Right lobe of liver (tissue), 6 donors: Measurements from ENCODE around the gene CST3. TPM values are rescaled to one million over a fixed set of nuclear protein-coding genes. Genes with fewer than 3 reads are reported as not detected.

Experiments used
- ATAC-seq, 4 donors: fragments of 200-7000 bp; cut with Tn5 transposase; one replicate each; pipeline ENCODE4 v1.9.1; 2020; ENCODE audit warnings: mild to moderate bottlenecking in 4 of 4, moderate library complexity in 4 of 4
- DNase-seq, 3 donors: peaks; one replicate each; pipeline ENCODE4 v3.0.0-alpha.2; 2020
- H3K27ac ChIP-seq, 3 donors: fragments of 200-600 bp; one replicate each; pipeline ENCODE4 v1.8.0; 2022
- H3K27me3 ChIP-seq, 2 donors: fragments of 200-600 bp; one replicate each; pipeline ENCODE4 v1.8.0; 2022
- H3K36me3 ChIP-seq, 4 donors: fragments of 200-600 bp; sonication (generic) in 1 of 4; one replicate each; pipeline versions ENCODE4 v1.5.1 to v1.8.0; 2017 to 2022; ENCODE audit warnings: control low read depth in 1 of 4
- H3K4me1 ChIP-seq, 4 donors: fragments of 200-600 bp; sonication (generic) in 1 of 4; one replicate each; pipeline versions ENCODE4 v1.5.1 to v1.8.0; 2017 to 2022; ENCODE audit warnings: control low read depth in 1 of 4
- H3K4me3 ChIP-seq, 3 donors: fragments of 200-600 bp; one replicate each; pipeline ENCODE4 v1.8.0; 2022
- H3K9me3 ChIP-seq, 4 donors: fragments of 200-600 bp; sonication (generic) in 1 of 4; one replicate each; pipeline versions ENCODE4 v1.5.1 to v1.8.0; 2017 to 2022; ENCODE audit warnings: control low read depth in 1 of 4
- POLR2A ChIP-seq: fragments of 450-650 bp; IDR thresholded peaks from one replicate; pipeline ENCODE4 v1.6.1; 2017; ENCODE audit warnings: antibody characterized with exemption, mild to moderate bottlenecking
- WGBS: methylation state at CpG from one replicate; pipeline ENCODE4 v1.1.6; 2018; ENCODE audit warnings: low coverage, low lambda C conversion rate; ENCODE audit not compliant: insufficient coverage; ENCODE audit errors: missing lambda C conversion rate; 5-methylcytosine and 5-hydroxymethylcytosine counted together
- intact Hi-C, 2 donors: fragments of 100-400 bp; cut with DNase I; formaldehyde crosslinking; loops; one replicate each; pipeline versions ENCODE4 v1.11.2 to v1.14.1; 2022
- total RNA-seq, 6 experiments: library from RNA; depleted of rRNA in 2 of 6; stranded (reverse); fragments of >200 nt in 2 of 6; fragmentation: NEBNext Ultra II Directional in 3 of 6; extraction: Animal tissue kit (Norgen Biotek cat#: 25700) in 3 of 6; gene quantifications; one replicate each; pipeline versions ENCODE4 v1.1.0 to v1.2.4, GENCODE V29; 2016 to 2023
- TF ChIP-seq, protein P1 (sequence below), 4 donors: fragments of 200-600 bp in 3 of 4; fragments of 450-650 bp in 1 of 4; IDR thresholded peaks; one replicate each; pipeline versions ENCODE4 v1.5.1 to v1.8.0; 2016 to 2022; ENCODE audit warnings: antibody characterized with exemption in 4 of 4, mild to moderate bottlenecking in 2 of 4
- donor health status: DM: no; HTN: yes; CAD: no.
- donor health status: DM: no; HTN: no; CAD: no.
- donor health status: DM: no; HTN: no; CAD: no.
- donor health status: DM: no; HTN: yes; CAD: no.
- donor health status: DM: no; HTN: yes; CAD: no.

The CST3 gene
- total RNA-seq, 6 experiments from 2014 or later, result 504 to 1,394 (median 638) TPM

DNA sequence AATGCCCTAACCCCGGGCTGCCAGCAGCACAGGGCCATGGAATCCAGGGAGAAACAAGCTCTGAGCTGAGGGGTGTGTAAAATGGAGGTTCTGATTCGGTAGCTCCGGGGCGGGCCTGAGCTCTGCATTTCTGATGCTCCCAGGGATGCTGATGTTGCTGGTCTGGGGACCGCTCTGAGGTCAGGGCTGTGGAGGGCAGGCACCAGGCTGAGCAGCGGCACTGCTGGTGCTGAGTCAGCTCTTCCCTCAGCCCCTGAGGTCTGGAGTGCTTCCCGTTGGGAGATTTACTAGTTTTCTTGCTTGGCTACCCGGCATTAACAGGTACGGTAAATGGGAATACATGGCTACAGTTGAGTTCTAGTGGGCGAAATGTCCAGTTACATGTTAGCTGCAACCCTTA is 18.6 kb upstream of the CST3 start:
- intact Hi-C loops, result no loop called here

DNA sequence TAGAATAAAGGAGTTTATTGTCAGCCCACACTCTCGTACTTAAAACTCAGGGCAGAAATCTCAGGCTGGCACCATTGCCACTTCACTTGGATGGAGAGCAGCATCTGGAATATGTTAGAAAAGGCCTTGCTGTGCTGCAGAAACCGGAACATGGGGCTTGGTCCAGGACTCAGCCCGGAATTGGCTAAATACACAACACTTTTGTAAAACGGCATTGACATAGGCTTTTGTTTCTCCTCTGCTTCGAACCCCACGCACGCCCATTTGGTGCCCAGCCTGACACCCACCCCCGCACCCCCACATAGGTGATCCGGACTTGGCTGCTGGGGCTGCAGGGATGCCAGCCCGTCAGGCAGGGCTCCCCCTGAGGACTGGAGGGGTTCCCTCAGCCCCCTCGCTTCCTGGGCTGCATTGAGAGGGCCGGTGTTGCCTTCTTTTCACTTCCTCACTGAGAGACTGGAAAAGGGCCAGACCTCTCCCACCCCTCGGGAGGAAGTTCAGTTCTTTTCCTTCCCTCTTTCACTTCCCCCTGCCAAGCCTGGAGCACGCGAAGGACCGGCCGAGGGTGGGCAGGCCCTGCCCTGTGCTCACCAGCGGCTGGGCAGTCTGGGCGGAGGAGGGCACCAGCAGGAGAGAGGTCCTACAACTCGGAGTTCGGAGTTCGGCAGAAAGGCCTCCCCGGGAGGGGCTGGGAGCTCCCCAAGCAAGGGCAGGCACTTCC is 17.9 kb upstream of the CST3 start:
- Histone ChIP-seq H3K4me1 (no peaks in the 10 kb centered on the region), H3K36me3 (no peaks in the 10 kb centered on the region), H3K27me3 (no peaks in the 10 kb centered on the region), H3K27ac (no peak overlapping the region), H3K9me3 (no peaks in the 10 kb centered on the region), H3K4me3 (no peak overlapping the region)
- 55% methylated on average over 9 of the region's 23 CpGs for WGBS
- DNase-seq (peak in 1 of 3 donors; percentile 68), ATAC-seq (peak; percentile 71 to 82 (median 78))
- intact Hi-C loops, result no loop called here
- TF ChIP-seq POLR2A, result no peak
- TF ChIP-seq, protein P1, sequence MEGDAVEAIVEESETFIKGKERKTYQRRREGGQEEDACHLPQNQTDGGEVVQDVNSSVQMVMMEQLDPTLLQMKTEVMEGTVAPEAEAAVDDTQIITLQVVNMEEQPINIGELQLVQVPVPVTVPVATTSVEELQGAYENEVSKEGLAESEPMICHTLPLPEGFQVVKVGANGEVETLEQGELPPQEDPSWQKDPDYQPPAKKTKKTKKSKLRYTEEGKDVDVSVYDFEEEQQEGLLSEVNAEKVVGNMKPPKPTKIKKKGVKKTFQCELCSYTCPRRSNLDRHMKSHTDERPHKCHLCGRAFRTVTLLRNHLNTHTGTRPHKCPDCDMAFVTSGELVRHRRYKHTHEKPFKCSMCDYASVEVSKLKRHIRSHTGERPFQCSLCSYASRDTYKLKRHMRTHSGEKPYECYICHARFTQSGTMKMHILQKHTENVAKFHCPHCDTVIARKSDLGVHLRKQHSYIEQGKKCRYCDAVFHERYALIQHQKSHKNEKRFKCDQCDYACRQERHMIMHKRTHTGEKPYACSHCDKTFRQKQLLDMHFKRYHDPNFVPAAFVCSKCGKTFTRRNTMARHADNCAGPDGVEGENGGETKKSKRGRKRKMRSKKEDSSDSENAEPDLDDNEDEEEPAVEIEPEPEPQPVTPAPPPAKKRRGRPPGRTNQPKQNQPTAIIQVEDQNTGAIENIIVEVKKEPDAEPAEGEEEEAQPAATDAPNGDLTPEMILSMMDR (IDR thresholded peaks at IDR 0.05), result no peak

More for the DNA sequence above, 18.6 kb upstream of the CST3 start:
- H3K9me3 ChIP-seq, result no peaks in the 10 kb centered on the region
- 50% methylated on average over 8 of the region's 10 CpGs for WGBS
- no peak overlapping the region for H3K27ac ChIP-seq
- H3K27me3 ChIP-seq, result no peaks in the 10 kb centered on the region
- ATAC-seq (peak; percentile 36 to 62 (median 54)), DNase-seq (no peak)
- TF ChIP-seq, protein P1 (IDR thresholded peaks at IDR 0.05), result no peak
- TF ChIP-seq POLR2A, result no peak
- H3K4me3 ChIP-seq, result no peak overlapping the region
- H3K36me3 ChIP-seq, result no peaks in the 10 kb centered on the region
- no peaks in the 10 kb centered on the region for H3K4me1 ChIP-seq

DNA sequence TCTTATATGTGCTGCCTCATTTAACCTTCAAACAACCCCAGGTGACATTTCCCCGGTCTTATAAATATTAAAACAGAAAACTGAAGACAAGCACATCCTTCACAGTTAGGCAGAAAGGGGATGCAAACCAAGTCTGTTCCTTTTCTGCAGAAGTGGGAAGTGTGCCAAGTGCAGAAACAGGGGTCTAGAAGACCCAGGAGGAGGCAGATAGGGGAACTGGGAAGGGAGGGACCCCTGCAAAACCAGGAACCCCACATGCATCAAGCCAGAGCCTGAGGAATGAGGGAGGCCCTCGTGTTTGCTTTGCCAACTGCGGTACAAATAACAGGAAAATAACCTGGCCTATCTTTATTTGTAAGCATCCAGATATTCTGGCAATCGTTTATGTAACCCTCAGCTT is 17.0 kb upstream of the CST3 start:
- Histone ChIP-seq H3K4me1 (no peaks in the 10 kb centered on the region), H3K9me3 (no peaks in the 10 kb centered on the region), H3K27me3 (no peaks in the 10 kb centered on the region), H3K4me3 (no peak overlapping the region), H3K27ac (no peak overlapping the region), H3K36me3 (no peaks in the 10 kb centered on the region)
- intact Hi-C loops, result no loop called here
- TF ChIP-seq POLR2A, result no peak
- TF ChIP-seq, protein P1 (IDR thresholded peaks at IDR 0.05), result no peak
- WGBS, result 49% methylated on average over 3 of the region's 4 CpGs
- ATAC-seq (no peak), DNase-seq (no peak)

- Histone ChIP-seq H3K9me3 (no peaks in the 10 kb centered on the region), H3K27me3 (no peaks in the 10 kb centered on the region), H3K4me1 (no peaks in the 10 kb centered on the region), H3K4me3 (no peak overlapping the region), H3K36me3 (no peaks in the 10 kb centered on the region), H3K27ac (no peak overlapping the region)
- WGBS, result 71% methylated on average over 2 of the region's 2 CpGs
- TF ChIP-seq, protein P1 (IDR thresholded peaks at IDR 0.05), result no peak
- ATAC-seq (no peak), DNase-seq (no peak)
- intact Hi-C loops, result no loop called here
Measured at GRCh38 chr20:23654000-23654399, 16.2 kb upstream of the CST3 start.
